GM19372 (cell line): Measurements from ENCODE around the gene PSMD7.

ENCODE experiments used
- ATAC-seq: cut with Tn5 transposase; IDR thresholded peaks from one replicate; pipeline ENCODE4 v1.9.1; 2021; ENCODE audit warnings: mild to moderate bottlenecking, low read depth, moderate library complexity; ENCODE audit not compliant: unreplicated experiment

Gene PSMD7

DNA sequence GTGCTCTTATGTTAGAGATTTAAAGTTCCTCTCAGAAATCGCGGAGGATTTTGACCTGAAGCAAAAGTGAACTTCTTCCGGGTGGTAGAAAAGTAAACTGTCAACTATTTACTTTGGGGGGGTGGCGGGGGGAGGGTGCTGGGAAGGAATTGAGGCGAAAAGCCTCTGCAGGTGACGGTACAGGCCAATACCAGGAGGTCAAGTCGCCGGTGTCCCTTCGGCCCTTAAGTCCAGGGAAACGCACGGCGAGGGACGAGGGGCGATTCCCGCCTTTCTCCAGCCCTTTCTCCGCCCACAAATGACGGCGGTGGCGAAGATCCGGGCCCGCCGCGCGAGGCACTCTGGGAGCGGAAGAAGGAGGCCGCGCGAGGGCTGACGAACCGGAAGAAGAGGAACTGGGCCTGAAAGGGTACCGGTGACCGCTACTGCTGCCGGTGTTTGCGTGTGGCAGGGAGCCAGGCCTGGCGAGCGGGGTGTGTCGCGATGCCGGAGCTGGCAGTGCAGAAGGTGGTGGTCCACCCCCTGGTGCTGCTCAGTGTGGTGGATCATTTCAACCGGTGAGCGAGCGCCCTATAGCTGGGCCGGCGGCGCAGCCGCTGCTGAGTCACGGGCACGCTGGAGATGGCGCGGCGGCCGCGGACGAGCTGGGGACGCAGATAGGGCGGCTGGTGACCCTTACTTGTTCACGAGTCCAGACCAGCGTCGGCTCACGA is at the start of gene PSMD7:
TSS of gene PSMD7 (plus strand) at position 383 of the 713 bp plus-strand sequence. CDS start at position 484, 101 bp downstream.
- peak; percentile 94 for ATAC-seq

- no peak for ATAC-seq
Observed at GRCh38 chr16:74249254-74249653, 47.4 kb upstream of the PSMD7 start.

GRCh38 chr16:74249846-74250245 is 46.8 kb upstream of the PSMD7 start:
- no peak for ATAC-seq

DNA sequence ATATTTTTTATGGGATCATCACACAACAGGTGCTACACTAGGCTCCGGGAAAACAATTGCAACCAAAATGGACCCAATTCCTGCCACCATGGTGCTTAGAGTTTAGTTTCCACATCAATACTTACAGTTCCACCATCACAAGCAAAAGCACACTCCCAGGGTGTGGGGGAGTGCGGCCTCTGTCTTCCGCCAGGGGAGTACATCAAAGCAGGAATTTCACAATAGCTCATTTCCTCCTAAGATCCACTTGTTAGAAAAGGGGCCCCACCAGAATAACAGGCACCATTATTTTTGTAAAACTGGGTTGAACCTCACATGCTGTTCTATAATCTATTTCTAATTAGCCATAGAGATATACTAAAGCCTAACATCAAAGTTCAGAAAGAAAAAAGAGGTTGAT is 44.3 kb upstream of the PSMD7 start:
- no peak for ATAC-seq

GRCh38 chr16:74253161-74253938 is 43.3 kb upstream of the PSMD7 start:
- no peak for ATAC-seq

DNA sequence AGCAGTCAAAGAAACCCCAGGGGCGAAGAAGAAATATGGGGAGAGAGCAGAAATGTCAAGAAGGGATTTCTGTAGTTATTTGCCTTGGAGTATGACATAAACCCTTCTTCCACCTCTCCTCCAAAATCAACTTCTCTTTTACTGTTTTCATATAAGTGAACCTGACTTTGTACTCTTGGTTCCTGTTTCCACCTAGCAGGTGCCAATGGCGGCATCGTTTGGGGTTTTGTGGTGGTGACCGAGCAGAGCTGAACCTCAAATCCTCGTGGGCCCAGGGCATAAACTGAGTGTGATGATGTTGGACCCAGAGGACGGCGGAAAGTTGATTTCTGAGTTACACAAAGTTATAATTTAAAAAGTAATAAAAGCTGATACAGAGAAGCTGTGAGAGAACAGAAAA is 39.6 kb upstream of the PSMD7 start:
- peak; percentile 62 for ATAC-seq

GRCh38 chr16:74261068-74261467 is 35.5 kb upstream of the PSMD7 start:
- no peak for ATAC-seq

- ATAC-seq, result no peak
Observed at GRCh38 chr16:74264811-74265210, 31.8 kb upstream of the PSMD7 start.

GRCh38 chr16:74268372-74268782 is 28.2 kb upstream of the PSMD7 start:
- no peak for ATAC-seq

DNA sequence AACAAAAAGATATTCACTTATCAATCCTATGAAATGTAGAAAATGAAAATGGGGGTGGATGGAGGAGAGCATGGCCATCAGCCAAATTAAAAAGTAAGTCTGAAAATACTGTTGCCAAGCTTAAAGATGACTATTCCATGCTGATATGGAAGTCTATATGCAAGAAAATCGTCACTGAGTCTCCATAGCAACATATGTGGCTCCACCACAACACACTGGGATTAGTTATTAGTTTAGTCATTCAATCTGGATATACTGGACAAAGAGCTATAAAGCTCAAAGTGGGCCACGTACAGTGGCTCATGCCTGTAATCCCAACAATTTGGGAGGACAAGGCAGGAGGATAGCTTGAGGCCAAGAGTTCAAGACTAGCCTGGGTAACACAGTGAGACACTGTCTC is 24.7 kb upstream of the PSMD7 start:
- ATAC-seq, result no peak

GRCh38 chr16:74275031-74275636 is 21.5 kb upstream of the PSMD7 start:
- ATAC-seq, result no peak

DNA sequence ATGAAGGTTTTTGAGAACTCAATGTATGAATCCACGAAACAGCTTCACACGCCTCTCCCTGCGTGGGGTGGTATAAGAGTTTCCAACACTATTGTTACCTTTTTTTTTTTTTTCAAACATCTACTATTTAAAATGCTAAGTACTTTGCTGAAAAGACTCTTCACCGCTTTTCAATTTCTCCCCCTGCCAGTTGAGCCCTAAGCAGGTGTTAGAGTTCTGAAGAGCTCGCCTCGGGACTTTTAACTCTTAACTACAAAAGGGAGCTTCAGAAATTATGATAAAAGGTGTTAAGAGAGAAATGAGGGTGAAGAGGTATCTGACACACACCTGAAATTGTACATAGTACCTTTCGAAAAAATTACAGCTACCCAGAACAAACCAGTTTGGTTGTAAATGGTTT is 20.9 kb upstream of the PSMD7 start:
- no peak for ATAC-seq

DNA sequence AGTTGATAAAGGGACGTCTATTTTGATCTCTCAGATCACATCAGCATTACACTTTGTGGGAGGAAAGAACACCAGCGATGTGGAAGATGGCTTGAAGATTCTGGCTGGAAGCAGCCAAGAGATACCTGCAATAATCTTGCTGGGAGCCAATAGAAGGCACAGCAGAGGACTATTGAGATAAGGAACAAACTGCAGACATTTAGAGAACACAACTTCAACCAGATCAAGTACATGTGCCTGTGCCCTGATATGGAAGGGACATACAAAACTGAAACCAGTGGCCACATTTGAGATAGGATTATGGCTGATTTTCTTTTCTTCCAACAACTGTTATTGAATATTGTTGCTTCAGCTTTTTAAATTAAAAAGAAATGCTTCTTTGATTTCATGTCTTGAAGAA is 18.6 kb upstream of the PSMD7 start:
- no peak for ATAC-seq

- no peak for ATAC-seq
Observed at GRCh38 chr16:74279266-74279665, 17.3 kb upstream of the PSMD7 start.

- ATAC-seq, result no peak
Observed at GRCh38 chr16:74279805-74280204, 16.8 kb upstream of the PSMD7 start.

DNA sequence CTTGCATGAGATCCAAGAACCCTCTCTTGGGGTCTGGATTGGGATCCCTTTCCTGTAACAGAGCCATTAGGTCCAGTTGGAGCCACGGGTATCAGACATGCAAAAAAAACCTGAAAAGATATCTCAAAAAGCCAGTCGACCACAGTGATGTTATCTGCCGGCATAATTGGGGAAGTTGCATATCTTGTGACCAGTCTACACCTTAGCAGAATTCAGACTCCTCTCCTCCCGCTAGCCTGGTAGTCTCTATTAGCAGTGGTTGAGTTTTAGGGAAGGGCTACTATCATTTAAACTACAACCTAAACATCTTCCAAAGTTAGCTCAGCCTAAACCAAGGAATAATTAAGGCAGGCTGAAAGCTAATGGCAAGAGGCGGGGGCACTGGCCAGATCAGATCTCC is 16.2 kb upstream of the PSMD7 start:
- ATAC-seq, result no peak

GRCh38 chr16:74281300-74281699 is 15.3 kb upstream of the PSMD7 start:
- ATAC-seq, result no peak

DNA sequence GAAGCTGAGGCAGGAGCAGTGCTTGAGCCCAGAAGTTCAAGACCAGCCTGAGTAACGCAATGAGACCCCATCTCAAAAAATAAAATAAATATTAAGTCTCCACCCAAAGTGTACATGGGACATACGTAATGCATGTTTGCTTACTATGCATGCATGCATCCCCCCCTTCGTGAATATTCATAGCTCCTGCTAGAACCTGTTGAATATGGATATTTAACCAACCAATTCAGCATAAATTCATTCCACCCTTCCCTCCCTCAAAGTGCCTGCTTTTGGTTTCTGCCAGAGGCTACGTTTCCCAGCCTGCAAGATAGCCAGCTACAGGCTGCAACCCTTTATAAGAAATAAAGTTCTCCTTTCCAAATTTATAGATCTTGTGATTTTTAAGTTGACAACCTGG is 12.9 kb upstream of the PSMD7 start:
- no peak for ATAC-seq

DNA sequence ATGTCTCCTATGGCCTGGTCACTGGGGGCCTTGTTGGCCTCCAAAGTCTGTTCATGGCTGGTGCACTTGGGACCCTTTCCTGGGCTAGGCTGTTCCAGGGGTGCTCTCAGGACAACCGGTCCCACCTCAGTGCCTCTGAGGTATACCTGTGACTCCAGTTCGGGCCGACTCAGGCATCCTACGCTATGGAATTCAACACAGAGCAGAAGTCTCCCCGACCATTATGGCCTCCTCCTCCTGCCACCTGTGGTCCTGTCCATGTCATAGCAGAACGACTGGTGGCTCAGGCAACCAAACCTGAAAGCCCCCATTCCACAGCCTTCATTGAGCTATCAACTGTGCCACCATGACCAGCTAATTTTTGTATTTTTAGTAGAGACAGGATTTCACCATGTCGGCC is 8.5 kb upstream of the PSMD7 start:
- ATAC-seq, result no peak

- ATAC-seq, result no peak
Observed at GRCh38 chr16:74290356-74290755, 6.3 kb upstream of the PSMD7 start.

DNA sequence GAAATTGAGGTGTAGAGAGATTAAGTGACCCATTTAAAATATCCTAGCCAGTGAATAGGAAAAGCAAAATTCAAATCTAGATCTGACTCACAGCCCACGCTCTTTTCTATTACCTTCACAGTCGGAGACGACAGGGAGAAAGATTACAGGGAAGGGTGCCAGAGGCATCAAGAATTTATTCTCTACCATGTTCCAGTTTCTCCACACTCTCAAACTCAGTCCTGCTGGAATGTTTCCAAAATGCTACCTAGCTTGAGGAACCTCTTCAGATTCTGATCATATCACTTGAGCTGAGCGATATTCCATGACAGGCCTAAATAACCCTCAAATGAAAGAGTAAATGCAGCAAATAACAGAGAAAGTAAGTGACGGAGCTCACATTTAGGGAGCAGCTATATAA is 5.4 kb upstream of the PSMD7 start:
- ATAC-seq, result no peak
